Stimulated activated naive CD8-positive, alpha-beta T cell treated with anti-CD3 and anti-CD28 coated beads, Interleukin-15, amount 100 ng/mL, for 72 hours (primary cell): Measurements from ENCODE around the gene CD99.
"Not testable (repeated sequence)": the region's sequence is repeated elsewhere in the genome, so short reads cannot be mapped to it uniquely, and the experiment has no call there.

ENCODE experiments used
- ATAC-seq: fragments of 150-1000 bp; cut with Tn5 transposase; 2 replicates; pipeline ENCODE4 v1.10.0; 2021; ENCODE audit warnings: mild to moderate bottlenecking, moderate library complexity
- DNase-seq, 2 donors: peaks; one replicate each; pipeline ENCODE4 v3.0.0; 2021 to 2022
- H3K27ac Mint-ChIP-seq, 2 donors: one replicate each; pipeline ENCODE4 v1.8.0; 2022; ENCODE audit warnings: mild to moderate bottlenecking in 2 of 2, mixed read lengths in 2 of 2, moderate library complexity in 2 of 2
- H3K27me3 Mint-ChIP-seq: one replicate; pipeline ENCODE4 v1.8.0; 2022; ENCODE audit warnings: mixed read lengths
- H3K4me1 Mint-ChIP-seq: one replicate; pipeline ENCODE4 v1.8.0; 2022; ENCODE audit warnings: mild to moderate bottlenecking, mixed read lengths
- H3K4me3 Mint-ChIP-seq, 2 donors: one replicate each; pipeline ENCODE4 v1.8.0; 2022; ENCODE audit warnings: mild to moderate bottlenecking in 2 of 2, mixed read lengths in 2 of 2, moderate library complexity in 1 of 2
- H3K9me3 Mint-ChIP-seq, 2 donors: one replicate each; pipeline ENCODE4 v1.8.0; 2022; ENCODE audit warnings: mixed read lengths in 2 of 2

Gene CD99

GRCh38 chrX:2665387-2666304, 25.4 kb upstream of the CD99 start:
- H3K27ac Mint-ChIP-seq, result no peak overlapping the region
- DNase-seq (no peak), ATAC-seq (no peak)
- H3K4me3 Mint-ChIP-seq, result no peak overlapping the region
- H3K4me1 Mint-ChIP-seq, result no peaks in the 10 kb centered on the region
- H3K27me3 Mint-ChIP-seq, result no peaks in the 10 kb centered on the region
- H3K9me3 Mint-ChIP-seq, result no peaks in the 10 kb centered on the region

- no peaks in the 10 kb centered on the region for H3K4me1 Mint-ChIP-seq
- H3K9me3 Mint-ChIP-seq, result no peaks in the 10 kb centered on the region
- H3K27ac Mint-ChIP-seq, result no peak overlapping the region
- DNase-seq (no peak), ATAC-seq (no peak)
- H3K4me3 Mint-ChIP-seq, result no peak overlapping the region
- no peaks in the 10 kb centered on the region for H3K27me3 Mint-ChIP-seq
Observed at GRCh38 chrX:2666491-2666890, 24.6 kb upstream of the CD99 start.

GRCh38 chrX:2670978-2671377, 20.1 kb upstream of the CD99 start:
- Mint-ChIP-seq H3K4me3 (no peak overlapping the region), H3K27me3 (no peaks in the 10 kb centered on the region), H3K9me3 (no peaks in the 10 kb centered on the region), H3K27ac (no peak overlapping the region), H3K4me1 (no peaks in the 10 kb centered on the region)
- ATAC-seq, result no peak
- DNase-seq, result no peak

- Mint-ChIP-seq H3K4me3 (no peak overlapping the region), H3K9me3 (no peaks in the 10 kb centered on the region), H3K4me1 (no peaks in the 10 kb centered on the region), H3K27ac (peak overlapping the region in 1 of 2 donors; percentile 11), H3K27me3 (no peaks in the 10 kb centered on the region)
- DNase-seq (no peak), ATAC-seq (no peak)
Observed at GRCh38 chrX:2672084-2672483, 19.0 kb upstream of the CD99 start.

- H3K4me1 Mint-ChIP-seq, result no peaks in the 10 kb centered on the region
- no peaks in the 10 kb centered on the region for H3K27me3 Mint-ChIP-seq
- H3K4me3 Mint-ChIP-seq, result no peak overlapping the region
- no peaks in the 10 kb centered on the region for H3K9me3 Mint-ChIP-seq
- H3K27ac Mint-ChIP-seq, result peak overlapping the region in 1 of 2 donors; percentile 45
- DNase-seq (no peak), ATAC-seq (no peak)
Observed at GRCh38 chrX:2673611-2674010, 17.5 kb upstream of the CD99 start.

- H3K27me3 Mint-ChIP-seq, ATAC-seq: not testable (repeated sequence)
Observed at GRCh38 chrX:2675657-2676200, 15.4 kb upstream of the CD99 start.

GRCh38 chrX:2676794-2677675, 14.1 kb upstream of the CD99 start:
- no peak overlapping the region for H3K27ac Mint-ChIP-seq
- no peak overlapping the region for H3K4me3 Mint-ChIP-seq
- H3K9me3 Mint-ChIP-seq, result no peaks in the 10 kb centered on the region
- no peak for ATAC-seq
- DNase-seq, result no peak
- no peaks in the 10 kb centered on the region for H3K4me1 Mint-ChIP-seq
- no peaks in the 10 kb centered on the region for H3K27me3 Mint-ChIP-seq

More at GRCh38 chrX:2675657-2676200, 15.4 kb upstream of the CD99 start:
- not testable (repeated sequence) for H3K27ac Mint-ChIP-seq, H3K9me3 Mint-ChIP-seq, DNase-seq, H3K4me3 Mint-ChIP-seq, H3K4me1 Mint-ChIP-seq

- ATAC-seq, result no peak
- Mint-ChIP-seq H3K4me3 (no peak overlapping the region), H3K9me3 (no peaks in the 10 kb centered on the region), H3K4me1 (no peaks in the 10 kb centered on the region), H3K27ac (no peak overlapping the region), H3K27me3 (no peaks in the 10 kb centered on the region)
- DNase-seq, result no peak
Observed at GRCh38 chrX:2677764-2678163, 13.3 kb upstream of the CD99 start.

- Mint-ChIP-seq H3K27me3 (no peaks in the 10 kb centered on the region), H3K27ac (no peak overlapping the region), H3K9me3 (no peaks in the 10 kb centered on the region), H3K4me1 (no peaks in the 10 kb centered on the region), H3K4me3 (no peak overlapping the region)
- ATAC-seq (no peak), DNase-seq (no peak)
Observed at GRCh38 chrX:2678583-2678982, 12.5 kb upstream of the CD99 start.

GRCh38 chrX:2679534-2680485, 11.3 kb upstream of the CD99 start:
- Mint-ChIP-seq H3K9me3 (no peaks in the 10 kb centered on the region), H3K27ac (no peak overlapping the region), H3K4me3 (no peak overlapping the region), H3K27me3 (no peaks in the 10 kb centered on the region), H3K4me1 (no peaks in the 10 kb centered on the region)
- ATAC-seq (no peak), DNase-seq (no peak)

GRCh38 chrX:2680486-2681348, 10.4 kb upstream of the CD99 start:
- Mint-ChIP-seq H3K27ac (no peak overlapping the region), H3K27me3 (no peaks in the 10 kb centered on the region), H3K4me3 (no peak overlapping the region), H3K9me3 (no peaks in the 10 kb centered on the region), H3K4me1 (no peaks in the 10 kb centered on the region)
- ATAC-seq (no peak), DNase-seq (no peak)

GRCh38 chrX:2682565-2683177, 8.4 kb upstream of the CD99 start:
- DNase-seq, result no peak
- no peaks in the 10 kb centered on the region for H3K27me3 Mint-ChIP-seq
- H3K9me3 Mint-ChIP-seq, result no peaks in the 10 kb centered on the region
- no peak overlapping the region for H3K4me3 Mint-ChIP-seq
- no peak for ATAC-seq
- no peak overlapping the region for H3K27ac Mint-ChIP-seq
- H3K4me1 Mint-ChIP-seq, result no peaks in the 10 kb centered on the region

GRCh38 chrX:2684256-2684655, 6.8 kb upstream of the CD99 start:
- ATAC-seq (no peak), DNase-seq (no peak)
- H3K27me3 Mint-ChIP-seq, result no peaks in the 10 kb centered on the region
- H3K4me1 Mint-ChIP-seq, result no peaks in the 10 kb centered on the region
- no peaks in the 10 kb centered on the region for H3K9me3 Mint-ChIP-seq
- H3K27ac Mint-ChIP-seq, result no peak overlapping the region
- H3K4me3 Mint-ChIP-seq, result no peak overlapping the region

- H3K27me3 Mint-ChIP-seq, result no peaks in the 10 kb centered on the region
- DNase-seq (no peak), ATAC-seq (no peak)
- no peak overlapping the region for H3K27ac Mint-ChIP-seq
- no peaks in the 10 kb centered on the region for H3K9me3 Mint-ChIP-seq
- peaks cover 14% of the 10 kb centered on the region for H3K4me1 Mint-ChIP-seq
- no peak overlapping the region for H3K4me3 Mint-ChIP-seq
Observed at GRCh38 chrX:2685886-2686285, 5.2 kb upstream of the CD99 start.
